OCI-LY7 (cell line): Measurements from ENCODE around the gene LSAMP. TPM values are rescaled to one million over a fixed set of nuclear protein-coding genes. Genes with fewer than 3 reads are reported as not detected.

Experiments used
- BruUV-seq: library from RNA; stranded (reverse); fragments of 400-500 nt; replicated peaks from 2 replicates; lab custom pipeline; 2021; lab: Mats Ljungman, UMichigan
- CTCF ChIA-PET: fragments of 300-600 bp; sonication (Branson Sonifier 250); formaldehyde crosslinking; loops from one replicate; lab custom pipeline; 2022; ENCODE audit warnings: antibody characterized with exemption; ENCODE audit not compliant: unreplicated experiment; lab: Charles Lee
- POLR2A ChIA-PET: fragments of 300-600 bp; sonication (Branson Sonifier 250); formaldehyde crosslinking; loops from one replicate; lab custom pipeline; 2022; ENCODE audit warnings: antibody characterized with exemption; lab: Charles Lee
- DNase-seq: peaks from one replicate; pipeline ENCODE4 v3.0.0-alpha.2; 2015; ENCODE audit warnings: low spot score
- H2AFZ ChIP-seq: fragments of 200-600 bp; sonication (generic), shearing (Covaris generic); 2 replicates; pipeline ENCODE4 v1.6.1; 2014; ENCODE audit warnings: mild to moderate bottlenecking, antibody characterized with exemption, low read length, moderate library complexity
- H3K27ac ChIP-seq: fragments of 200-600 bp; sonication (generic); 2 replicates; pipeline ENCODE4 v1.5.1; 2014; ENCODE audit warnings: mixed run types, low read depth, mild to moderate bottlenecking, moderate library complexity, low read length, inconsistent platforms; ENCODE audit not compliant: poor library complexity, severe bottlenecking
- H3K36me3 ChIP-seq: fragments of 200-600 bp; sonication (generic); 2 replicates; pipeline ENCODE4 v1.6.1; 2014; ENCODE audit warnings: mild to moderate bottlenecking, antibody characterized with exemption, low read length, moderate library complexity, mixed read lengths; ENCODE audit not compliant: insufficient read depth
- H3K4me1 ChIP-seq: fragments of 200-600 bp; sonication (generic); 2 replicates; pipeline ENCODE4 v1.5.1; 2014; ENCODE audit warnings: mild to moderate bottlenecking, low read length; ENCODE audit not compliant: insufficient read depth, poor library complexity, severe bottlenecking
- H3K4me2 ChIP-seq: fragments of 200-600 bp; sonication (generic); 2 replicates; pipeline ENCODE4 v1.6.1; 2014; ENCODE audit warnings: mild to moderate bottlenecking, low read length
- H3K4me3 ChIP-seq: fragments of 200-600 bp; sonication (generic); 2 replicates; pipeline ENCODE4 v1.5.1; 2014; ENCODE audit warnings: mild to moderate bottlenecking, low read depth, low read length; ENCODE audit not compliant: poor library complexity, severe bottlenecking
- H3K79me2 ChIP-seq: fragments of 200-600 bp; sonication (generic); 2 replicates; pipeline ENCODE4 v1.6.1; 2016; ENCODE audit warnings: low read depth, mild to moderate bottlenecking, low read length, moderate library complexity, mixed read lengths; ENCODE audit not compliant: insufficient read depth
- H3K9me2 ChIP-seq: fragments of 200-600 bp; sonication (generic); 2 replicates; pipeline ENCODE4 v1.6.1; 2016; ENCODE audit warnings: mild to moderate bottlenecking, low read length, mixed read lengths; ENCODE audit not compliant: insufficient read depth
- H3K9me3 ChIP-seq: fragments of 200-600 bp; sonication (generic); 2 replicates; pipeline ENCODE4 v1.6.1; 2014; ENCODE audit warnings: mild to moderate bottlenecking, mixed run types, low read length, mixed read lengths
- H4K20me1 ChIP-seq: fragments of 200-600 bp; sonication (generic); 2 replicates; pipeline ENCODE4 v1.6.1; 2014; ENCODE audit warnings: mild to moderate bottlenecking, antibody characterized with exemption, low read length, moderate library complexity, mixed read lengths; ENCODE audit not compliant: insufficient read depth
- CTCF ChIP-seq: fragments of 200-600 bp; sonication (generic); conservative IDR thresholded peaks from 2 replicates; pipeline ENCODE4 v1.5.1; 2014; ENCODE audit warnings: mild to moderate bottlenecking, antibody characterized with exemption, low read length, moderate library complexity, mixed read lengths
- EZH2phosphoT487 ChIP-seq: fragments of 200-600 bp; sonication (generic); IDR thresholded peaks from 2 replicates; pipeline ENCODE4 v1.6.1; 2018; ENCODE audit warnings: low read depth, borderline replicate concordance, mild to moderate bottlenecking, mixed run types, antibody characterized with exemption, low read length, moderate library complexity, mixed read lengths
- intact Hi-C: fragments of 100-400 bp; cut with micrococcal nuclease; formaldehyde crosslinking; loops from one replicate; pipeline ENCODE4 v1.10.0; 2022; ENCODE audit not compliant: unreplicated experiment
- total RNA-seq, 2 experiments: library from RNA; depleted of rRNA in 1 of 2; stranded (reverse); fragments of >200 nt in 1 of 2; shearing (Covaris generic) in 1 of 2; gene quantifications; 2 replicates each; pipeline ENCODE4 v1.2.3, GENCODE V29; 2014 to 2022

LSAMP gene
- total RNA-seq, 2 experiments from 2014 or later: 1.4 TPM; not detected in 1

GRCh38 chr3:115860766-115861165, 584.5 kb downstream of the LSAMP start:
- Histone ChIP-seq H4K20me1 (no peaks in the 10 kb centered on the region), H3K27ac (no peak overlapping the region), H3K4me3 (no peak overlapping the region), H2AFZ (no peak overlapping the region), H3K4me1 (no peaks in the 10 kb centered on the region), H3K4me2 (no peak overlapping the region), H3K36me3 (no peaks in the 10 kb centered on the region), H3K79me2 (no peaks in the 10 kb centered on the region), H3K9me3 (no peaks in the 10 kb centered on the region), H3K9me2 (no peaks in the 10 kb centered on the region)
- TF ChIP-seq CTCF (no peak), EZH2phosphoT487 (no peak)
- BruUV-seq: no TSS peak
- no peak for DNase-seq
- CTCF ChIA-PET: no interaction called here
- POLR2A ChIA-PET: no interaction called here
- intact Hi-C loops: no loop called here

- no peaks in the 10 kb centered on the region for H4K20me1 ChIP-seq
- no peak overlapping the region for H2AFZ ChIP-seq
- intact Hi-C loops: no loop called here
- DNase-seq: no peak
- no peaks in the 10 kb centered on the region for H3K79me2 ChIP-seq
- no peak for TF ChIP-seq CTCF
- TF ChIP-seq EZH2phosphoT487: no peak
- ChIA-PET CTCF (no interaction called here), POLR2A (interaction anchor here (0.8 kb wide), 1 partner anchor 9 kb away, joined by 4 read pairs; no protein-coding TSS in a partner anchor)
- no TSS peak for BruUV-seq
- no peaks in the 10 kb centered on the region for H3K36me3 ChIP-seq
- H3K9me3 ChIP-seq: no peaks in the 10 kb centered on the region
- H3K4me2 ChIP-seq: no peak overlapping the region
- H3K27ac ChIP-seq: no peak overlapping the region
- H3K4me1 ChIP-seq: no peaks in the 10 kb centered on the region
- H3K9me2 ChIP-seq: no peaks in the 10 kb centered on the region
- no peak overlapping the region for H3K4me3 ChIP-seq
These were observed 586.1 kb downstream of the LSAMP start for GRCh38 chr3:115859002-115859807.

GRCh38 chr3:115857518-115858136, 587.7 kb downstream of the LSAMP start:
- Histone ChIP-seq H3K9me3 (no peaks in the 10 kb centered on the region), H3K36me3 (no peaks in the 10 kb centered on the region), H3K27ac (no peak overlapping the region), H4K20me1 (no peaks in the 10 kb centered on the region), H3K4me3 (no peak overlapping the region), H3K4me1 (no peaks in the 10 kb centered on the region), H2AFZ (no peak overlapping the region), H3K79me2 (no peaks in the 10 kb centered on the region), H3K4me2 (no peak overlapping the region), H3K9me2 (no peaks in the 10 kb centered on the region)
- TF ChIP-seq CTCF: no peak
- TF ChIP-seq EZH2phosphoT487: no peak
- DNase-seq: no peak
- ChIA-PET POLR2A (no interaction called here), CTCF (no interaction called here)
- intact Hi-C loops: no loop called here
- no TSS peak for BruUV-seq
